HG03045 (cell line): ENCODE results near the gene TRPV6.

ENCODE experiments used
- ATAC-seq: cut with Tn5 transposase; IDR thresholded peaks from one replicate; pipeline ENCODE4 v1.9.1; 2021; ENCODE audit warnings: mild to moderate bottlenecking, moderate library complexity; ENCODE audit not compliant: unreplicated experiment

Gene TRPV6

GRCh38 chr7:142885311-142886230, at the start of gene TRPV6:
TRPV6 (minus strand) TSS chr7:142885745.
- no peak for ATAC-seq

GRCh38 chr7:142934056-142934455, 48.5 kb upstream of the TRPV6 start:
- no peak for ATAC-seq

GRCh38 chr7:142933624-142934023, 48.1 kb upstream of the TRPV6 start, which contains the start of gene TRPV5:
TRPV5 (minus strand) TSS chr7:142933746; CDS start chr7:142933459, 287 bp downstream.
- ATAC-seq = no peak

- no peak for ATAC-seq
Observed at GRCh38 chr7:142933092-142933475, 47.5 kb upstream of the TRPV6 start.

GRCh38 chr7:142932386-142933091, 47.0 kb upstream of the TRPV6 start:
- ATAC-seq = no peak

- no peak for ATAC-seq
Observed at GRCh38 chr7:142930126-142930730, 44.7 kb upstream of the TRPV6 start.

GRCh38 chr7:142927949-142928348, 42.4 kb upstream of the TRPV6 start:
- no peak for ATAC-seq

- no peak for ATAC-seq
Observed at GRCh38 chr7:142927085-142927745, 41.7 kb upstream of the TRPV6 start.

- ATAC-seq = no peak
Observed at GRCh38 chr7:142925413-142925812, 39.9 kb upstream of the TRPV6 start.

GRCh38 chr7:142923391-142923790, 37.8 kb upstream of the TRPV6 start:
- no peak for ATAC-seq

- ATAC-seq = no peak
Observed at GRCh38 chr7:142919656-142920055, 34.1 kb upstream of the TRPV6 start.

GRCh38 chr7:142918901-142919300, 33.4 kb upstream of the TRPV6 start:
- ATAC-seq = no peak

GRCh38 chr7:142917447-142917846, 31.9 kb upstream of the TRPV6 start:
- ATAC-seq = no peak

- no peak for ATAC-seq
Observed at GRCh38 chr7:142916508-142916907, 31.0 kb upstream of the TRPV6 start.

- ATAC-seq = no peak
Observed at GRCh38 chr7:142915315-142915714, 29.8 kb upstream of the TRPV6 start.

GRCh38 chr7:142914121-142914520, 28.6 kb upstream of the TRPV6 start:
- ATAC-seq = no peak

- no peak for ATAC-seq
Observed at GRCh38 chr7:142913566-142913965, 28.0 kb upstream of the TRPV6 start.

GRCh38 chr7:142913051-142913450, 27.5 kb upstream of the TRPV6 start:
- ATAC-seq = no peak

GRCh38 chr7:142910481-142910880, 24.9 kb upstream of the TRPV6 start:
- ATAC-seq = no peak

- no peak for ATAC-seq
Observed at GRCh38 chr7:142910031-142910433, 24.5 kb upstream of the TRPV6 start.
